ENCODE measurements around the gene OSMR.

Gene OSMR

GRCh38 chr5:38899936-38900335 lies 54.1 kb downstream of the OSMR start (continued):
- no peak for TF ChIP-seq REST (tag by site-specific recombination; IDR thresholded peaks at IDR 0.05)
- no peak for TF ChIP-seq ZBTB20 (tag by site-specific recombination; IDR thresholded peaks at IDR 0.05)
- no peak for TF ChIP-seq HOXA7 (CRISPR knock-in tag; IDR thresholded peaks at IDR 0.05; ENCODE audit: borderline replicate concordance)
- no peak for TF ChIP-seq ZBTB49 (tag by site-specific recombination; IDR thresholded peaks at IDR 0.05; ENCODE audit: low read depth)
- no peak for TF ChIP-seq ZSCAN23 (tag by site-specific recombination; IDR thresholded peaks at IDR 0.05)
- no peak for TF ChIP-seq ZNF114 (tag by site-specific recombination; IDR thresholded peaks at IDR 0.05)
- no peak for TF ChIP-seq ZNF157 (tag by site-specific recombination; IDR thresholded peaks at IDR 0.05)
- TF ChIP-seq ZNF518A (tag by site-specific recombination; conservative IDR thresholded peaks at IDR 0.05; ENCODE audit: low read depth): no peak
- TF ChIP-seq ZNF521 (tag by site-specific recombination; IDR thresholded peaks at IDR 0.05): no peak
- no peak for TF ChIP-seq ZNF629 (tag by site-specific recombination; IDR thresholded peaks at IDR 0.05)
- no peak for TF ChIP-seq ZNF174 (tag by site-specific recombination; IDR thresholded peaks at IDR 0.05)
- TF ChIP-seq ZNF510 (tag by site-specific recombination; IDR thresholded peaks at IDR 0.05; ENCODE audit: insufficient replicate concordance): no peak
- TF ChIP-seq ZNF654 (tag by site-specific recombination; IDR thresholded peaks at IDR 0.05; ENCODE audit: low read depth): no peak

- no peak for TF ChIP-seq ZNF580 (tag by site-specific recombination; IDR thresholded peaks at IDR 0.05)
- no peak for TF ChIP-seq ZXDB (tag by site-specific recombination; IDR thresholded peaks at IDR 0.05)
- TF ChIP-seq ZNF707 (tag by site-specific recombination; IDR thresholded peaks at IDR 0.05): no peak
- Histone ChIP-seq H3K4me3 (ENCODE audit: low read depth, low read length) (no peak overlapping the region), H3K9me3 (ENCODE audit: control insufficient read depth, insufficient read depth, low read depth, low read length) (no peaks in the 10 kb centered on the region; the same call in 1 of the 2 replicates), H3K36me3 (ENCODE audit: control insufficient read depth in 2 of 2, insufficient read depth in 1 of 2, low read length in 2 of 2) (no peaks in the 10 kb centered on the region; a peak in 1 of 3 replicates), H3K4me1 (ENCODE audit: control insufficient read depth, insufficient read depth, low read length) (no peaks in the 10 kb centered on the region), H3K27ac (ENCODE audit: extremely low read depth, low read depth, low read length) (no peak overlapping the region)
- ChIA-PET CTCF (no interaction called here), POLR2A (no interaction called here)
Observed at GRCh38 chr5:38905516-38905915, 59.7 kb downstream of the OSMR start.

Measured in HEK293 (cell line).